GM23338 (cell line): ENCODE measurements around the gene KCNT1. TPM values are rescaled to one million over a fixed set of nuclear protein-coding genes. Genes with fewer than 3 reads are reported as not detected.

Source experiments
- ATAC-seq: fragments of 200-7000 bp; cut with Tn5 transposase; 3 replicates; pipeline ENCODE4 v1.9.1; 2020
- DNase-seq: peaks from one replicate; pipeline ENCODE4 v3.0.0-alpha.2; 2015; ENCODE audit warnings: low spot score
- H2AFZ ChIP-seq: fragments of 200-600 bp; sonication (generic); 2 replicates; pipeline ENCODE4 v1.8.0; 2016; ENCODE audit warnings: antibody characterized with exemption, mild to moderate bottlenecking, moderate library complexity
- H3F3A ChIP-seq: fragments of 200-600 bp; sonication (generic); replicated peaks from 2 replicates; pipeline ENCODE4 v1.8.0; 2017; ENCODE audit warnings: antibody characterized with exemption, mixed run types, low read depth
- H3K27ac ChIP-seq: fragments of 200-600 bp; sonication (generic); 2 replicates; pipeline ENCODE4 v1.6.1; 2016; ENCODE audit warnings: low read depth
- H3K27me3 ChIP-seq: fragments of 200-600 bp; sonication (generic); 2 replicates; pipeline ENCODE4 v1.8.0; 2016; ENCODE audit warnings: mild to moderate bottlenecking, mixed run types, moderate library complexity; ENCODE audit not compliant: insufficient read depth
- H3K36me3 ChIP-seq: fragments of 200-600 bp; sonication (generic); 2 replicates; pipeline ENCODE4 v1.8.0; 2016; ENCODE audit warnings: mild to moderate bottlenecking; ENCODE audit not compliant: insufficient read depth
- H3K4me1 ChIP-seq: fragments of 200-600 bp; sonication (generic); 2 replicates; pipeline ENCODE4 v1.8.0; 2016; ENCODE audit warnings: mild to moderate bottlenecking, moderate library complexity; ENCODE audit not compliant: insufficient read depth
- H3K4me2 ChIP-seq: fragments of 200-600 bp; sonication (generic); 2 replicates; pipeline ENCODE4 v1.7.1; 2017; ENCODE audit warnings: mixed run types
- H3K4me3 ChIP-seq: fragments of 200-600 bp; sonication (generic); 2 replicates; pipeline ENCODE4 v1.6.1; 2016; ENCODE audit warnings: mixed run types
- H3K79me2 ChIP-seq: fragments of 200-600 bp; sonication (generic); replicated peaks from 2 replicates; pipeline ENCODE4 v1.8.0; 2017; ENCODE audit warnings: mild to moderate bottlenecking; ENCODE audit not compliant: insufficient read depth
- H3K9me2 ChIP-seq: fragments of 200-600 bp; sonication (generic); 2 replicates; pipeline ENCODE4 v1.8.0; 2017; ENCODE audit not compliant: insufficient read depth
- H4K20me1 ChIP-seq: fragments of 200-600 bp; sonication (generic); replicated peaks from 2 replicates; pipeline ENCODE4 v1.8.0; 2017; ENCODE audit warnings: mild to moderate bottlenecking; ENCODE audit not compliant: insufficient read depth
- H3K27ac Mint-ChIP-seq: 2 replicates; pipeline ENCODE4 v1.8.0; 2020; ENCODE audit warnings: inconsistent platforms, mild to moderate bottlenecking, moderate library complexity, mixed read lengths
- H3K27me3 Mint-ChIP-seq: 3 replicates; pipeline ENCODE4 v1.8.0; 2022; ENCODE audit warnings: low read depth, mild to moderate bottlenecking, moderate library complexity, mixed read lengths, inconsistent platforms; ENCODE audit not compliant: insufficient read depth, poor library complexity
- H3K36me3 Mint-ChIP-seq: 3 replicates; pipeline ENCODE4 v1.8.0; 2021; ENCODE audit warnings: low read depth, mild to moderate bottlenecking, inconsistent platforms, moderate library complexity, mixed read lengths
- H3K4me1 Mint-ChIP-seq: 3 replicates; pipeline ENCODE4 v1.8.0; 2020; ENCODE audit warnings: mild to moderate bottlenecking, inconsistent platforms, mixed read lengths
- H3K4me3 Mint-ChIP-seq: 3 replicates; pipeline ENCODE4 v1.8.0; 2021; ENCODE audit warnings: moderate library complexity, mild to moderate bottlenecking, inconsistent platforms, mixed read lengths
- H3K9me3 Mint-ChIP-seq: 3 replicates; pipeline ENCODE4 v1.8.0; 2020; ENCODE audit warnings: moderate library complexity, mild to moderate bottlenecking, inconsistent platforms, mixed read lengths
- CREB1 ChIP-seq: fragments of 250-450 bp; sonication (Bioruptor Pico); IDR thresholded peaks from 2 replicates; pipeline ENCODE4 v1.5.0; 2020; ENCODE audit warnings: low read depth, mild to moderate bottlenecking, moderate library complexity
- CTCF ChIP-seq, 2 experiments: fragments of 200-600 bp in 1 of 2; sonication (generic) in 1 of 2; conservative IDR thresholded peaks; 2 replicates each; pipeline versions ENCODE4 v1.5.1 to v1.6.1; 2016 to 2017; ENCODE audit warnings: antibody characterized with exemption in 2 of 2, low read depth in 2 of 2, mild to moderate bottlenecking in 2 of 2, moderate library complexity in 1 of 2
- ETS1 ChIP-seq: IDR thresholded peaks from 2 replicates; pipeline ENCODE4 v1.6.1; 2016; ENCODE audit warnings: antibody characterized with exemption
- EZH2 ChIP-seq: fragments of 200-600 bp; sonication (generic); IDR thresholded peaks from one replicate; pipeline ENCODE4 v1.8.0; 2017; ENCODE audit warnings: antibody characterized with exemption, mild to moderate bottlenecking, low read depth; ENCODE audit not compliant: unreplicated experiment
- EZH2phosphoT487 ChIP-seq: fragments of 200-600 bp; sonication (generic); IDR thresholded peaks from one replicate; pipeline ENCODE4 v1.8.1; 2018; ENCODE audit warnings: antibody characterized with exemption; ENCODE audit not compliant: unreplicated experiment
- JUNB ChIP-seq: IDR thresholded peaks from one replicate; pipeline ENCODE4 v1.6.1; 2016; ENCODE audit warnings: antibody characterized with exemption; ENCODE audit not compliant: unreplicated experiment
- NANOG ChIP-seq: IDR thresholded peaks from 2 replicates; pipeline ENCODE4 v1.6.1; 2016; ENCODE audit warnings: antibody characterized with exemption, borderline replicate concordance
- POLR2AphosphoS5 ChIP-seq: IDR thresholded peaks from 2 replicates; pipeline ENCODE4 v1.6.1; 2016; ENCODE audit warnings: antibody characterized with exemption, low read depth
- REST ChIP-seq: IDR thresholded peaks from one replicate; pipeline ENCODE4 v1.6.1; 2018; ENCODE audit warnings: antibody characterized with exemption; ENCODE audit not compliant: unreplicated experiment
- STAT1 ChIP-seq: IDR thresholded peaks from one replicate; pipeline ENCODE4 v1.6.1; 2016; ENCODE audit warnings: antibody characterized with exemption; ENCODE audit not compliant: unreplicated experiment
- ZNF114 ChIP-seq: fragments of 250-450 bp; sonication (Bioruptor Pico); IDR thresholded peaks from 2 replicates; pipeline ENCODE4 v1.5.0; 2020; ENCODE audit warnings: mild to moderate bottlenecking, moderate library complexity
- ZNF462 ChIP-seq: fragments of 250-450 bp; sonication (Bioruptor Pico); IDR thresholded peaks from 2 replicates; pipeline ENCODE4 v1.5.0; 2020; ENCODE audit warnings: mild to moderate bottlenecking, moderate library complexity
- polyA plus RNA-seq: library from polyadenylated mRNA; unstranded; fragments of >200 nt; fragmentation: Nextera tagmentation; extraction: Ambion mirVana; gene quantifications from 2 replicates; pipeline ENCODE4 v1.2.1, GENCODE V29; 2016
- total RNA-seq: library from RNA; depleted of rRNA; stranded (reverse); fragments of >200 nt; shearing (Covaris generic); gene quantifications from 2 replicates; pipeline ENCODE4 v1.2.3, GENCODE V29; 2014

KCNT1 gene
- total and polyA plus RNA-seq, 2 experiments from 2014 or later: 0.05 to 0.28 TPM

GRCh38 chr9:135823036-135823435 lies 121.1 kb downstream of the KCNT1 start (continued):
- TF ChIP-seq ZNF462 (CRISPR knock-in tag): no peak

- Histone ChIP-seq H3K79me2 (peaks cover 52% of the 10 kb centered on the region), H3K4me2 (no peak overlapping the region), H3K4me3 (no peak overlapping the region), H3K27ac (no peak overlapping the region), H3K27me3 (no peaks in the 10 kb centered on the region), H3K4me1 (no peaks in the 10 kb centered on the region), H3K9me2 (no peaks in the 10 kb centered on the region), H2AFZ (no peak overlapping the region), H3F3A (no peaks in the 10 kb centered on the region), H4K20me1 (peaks cover 20% of the 10 kb centered on the region; the same call in 1 of the 2 replicates), H3K36me3 (no peaks in the 10 kb centered on the region; the same call in 1 of the 2 replicates)
- H3K9me3 Mint-ChIP-seq: 0 out of 3 replicates have a peak, but pooled peaks cover 4% of the 10 kb centered on the region
- no peaks in the 10 kb centered on the region for H3K4me1 Mint-ChIP-seq
- DNase-seq (no peak), ATAC-seq (no peak)
- H3K36me3 Mint-ChIP-seq: peaks cover 55% of the 10 kb centered on the region
- H3K27me3 Mint-ChIP-seq: peaks cover 5% of the 10 kb centered on the region
- no peak overlapping the region for H3K4me3 Mint-ChIP-seq
- peak overlapping the region; percentile 24; the same call in 1 of the 2 replicates for H3K27ac Mint-ChIP-seq
- no peak for TF ChIP-seq JUNB
- no peak for TF ChIP-seq ZNF114 (CRISPR knock-in tag)
- no peak for TF ChIP-seq ETS1
- TF ChIP-seq CTCF (conservative IDR thresholded peaks at IDR 0.05; ENCODE audit: low read depth in 2 of 2): no peak
- no peak for TF ChIP-seq CREB1 (CRISPR knock-in tag)
- TF ChIP-seq EZH2: no peak
- TF ChIP-seq REST: no peak
- TF ChIP-seq STAT1: no peak
- no peak for TF ChIP-seq EZH2phosphoT487
- TF ChIP-seq NANOG: no peak
- TF ChIP-seq POLR2AphosphoS5: no peak
These were observed 123.6 kb downstream of the KCNT1 start for GRCh38 chr9:135825435-135826187.
